HG02623 (cell line): ENCODE measurements around the gene IGF2BP1.
"Not testable (repeated sequence)": the region's sequence is repeated elsewhere in the genome, so short reads cannot be mapped to it uniquely, and the experiment has no call there.

Experiments
- ATAC-seq: cut with Tn5 transposase; IDR thresholded peaks from one replicate; pipeline ENCODE4 v1.9.1; 2021; ENCODE audit warnings: moderate library complexity; ENCODE audit not compliant: unreplicated experiment

The IGF2BP1 gene

DNA sequence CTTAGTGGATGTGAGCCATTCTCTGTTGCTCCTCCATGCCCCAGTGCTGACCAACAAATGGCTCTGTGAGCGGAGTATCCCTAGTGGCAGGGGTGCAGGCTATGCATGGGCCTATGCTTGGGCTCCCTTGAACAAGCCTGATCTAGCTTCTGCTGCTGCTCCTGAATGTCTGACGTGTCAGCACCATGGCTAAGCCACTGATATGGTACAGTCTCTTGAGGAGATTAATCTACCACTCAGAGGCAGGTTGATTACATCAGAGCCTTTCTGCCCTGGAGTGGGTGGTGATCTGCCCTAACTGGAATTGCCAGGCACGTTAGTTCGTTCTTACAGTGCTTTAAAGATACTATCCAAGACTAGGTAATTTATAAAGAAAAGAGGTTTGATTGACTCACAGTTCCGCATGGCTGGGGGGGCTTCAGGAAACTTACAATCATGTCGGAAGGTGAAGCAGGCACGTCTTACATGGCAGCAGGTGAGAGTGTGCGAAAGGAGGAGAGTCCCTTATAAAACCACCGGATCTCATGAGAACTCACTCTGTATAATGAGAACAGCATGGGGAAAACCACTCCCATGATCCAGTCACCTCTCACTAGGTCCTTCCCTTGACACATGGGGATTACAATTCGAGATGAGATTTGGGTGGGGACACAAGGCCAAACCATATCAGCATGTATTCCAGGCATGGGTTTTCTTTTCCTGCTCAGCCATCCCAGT, 93.9 kb downstream of the IGF2BP1 start:
- ATAC-seq, result no peak

DNA sequence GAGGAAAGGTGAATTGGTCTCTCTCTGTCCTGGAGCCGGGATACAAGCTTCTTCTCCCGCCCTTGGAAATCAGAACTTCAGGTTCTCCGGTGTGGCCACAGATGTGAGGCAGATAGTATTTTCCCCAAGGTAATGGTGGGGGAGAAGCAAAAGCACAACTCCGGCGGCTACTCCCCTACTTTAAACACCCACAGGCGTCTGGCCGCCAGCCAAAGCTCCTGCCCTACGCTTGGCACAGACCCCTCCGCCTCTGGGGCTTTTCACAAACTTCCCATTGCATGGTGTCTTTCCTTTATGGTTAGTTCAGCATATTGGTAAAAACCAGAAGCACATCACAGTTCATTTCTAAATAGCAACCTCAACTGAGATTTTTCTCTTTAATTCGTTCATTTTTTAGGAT, 95.9 kb downstream of the IGF2BP1 start:
- ATAC-seq, result no peak

DNA sequence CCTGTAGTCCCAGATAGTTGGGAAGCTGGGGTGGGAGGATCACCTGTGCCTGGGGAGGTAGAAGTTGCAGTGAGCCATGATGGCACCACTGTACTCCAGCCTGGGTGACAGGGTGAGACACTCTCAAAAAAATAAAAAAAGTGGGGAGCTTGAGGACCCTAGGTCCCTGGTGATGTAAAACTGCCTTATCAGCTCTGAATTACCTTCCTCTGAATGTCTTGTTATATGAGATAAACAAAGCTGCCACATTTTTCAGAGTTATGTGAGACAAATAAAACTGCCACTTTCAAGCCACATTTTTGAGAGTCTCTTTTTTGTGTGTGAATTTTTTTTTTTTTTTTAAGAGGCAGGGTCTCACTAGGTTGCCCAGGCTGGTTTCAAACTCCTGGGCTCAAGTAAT, 103.4 kb downstream of the IGF2BP1 start:
- no peak for ATAC-seq

DNA sequence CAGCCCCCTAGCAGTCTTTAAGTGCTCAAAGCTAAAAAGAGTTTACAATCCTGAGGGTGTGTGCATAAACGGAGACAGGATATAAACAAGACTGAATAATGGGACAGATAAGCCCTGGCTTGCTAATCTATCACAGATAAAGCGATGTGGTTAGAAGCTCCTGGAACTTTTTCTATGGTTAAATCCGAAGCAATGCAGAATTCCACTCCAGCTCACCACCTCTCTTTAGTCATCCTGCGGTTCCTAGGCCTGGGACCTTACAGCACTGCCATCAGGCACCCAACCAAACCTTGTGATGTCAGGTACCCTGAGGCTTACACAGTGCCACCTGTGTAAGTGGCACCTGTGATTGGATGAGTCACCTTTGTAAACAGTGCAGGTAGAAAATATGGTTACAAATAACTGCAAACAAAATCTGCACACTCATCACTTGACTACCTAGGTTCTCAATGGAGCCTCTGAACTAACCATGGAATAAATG, 103.9 kb downstream of the IGF2BP1 start:
- no peak for ATAC-seq

DNA sequence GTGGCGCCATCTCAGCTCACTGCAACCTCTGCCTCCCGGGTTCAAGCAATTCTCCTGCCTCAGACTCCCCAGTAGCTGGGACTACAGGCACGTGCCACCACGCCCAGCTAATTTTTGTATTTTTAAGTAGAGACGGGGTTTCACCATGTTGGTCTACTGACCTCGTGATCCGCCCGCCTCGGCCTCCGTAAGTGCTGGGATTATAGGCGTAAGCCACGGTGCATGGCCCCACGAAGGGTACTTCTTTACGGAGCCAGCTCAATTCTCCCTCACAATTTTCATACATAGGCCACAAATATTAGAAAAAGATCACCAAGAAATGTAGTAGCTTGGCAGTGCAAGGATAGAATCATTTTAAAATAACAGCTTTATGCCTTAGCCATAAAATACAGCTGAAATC, 106.2 kb downstream of the IGF2BP1 start:
- ATAC-seq, result not testable (repeated sequence)

DNA sequence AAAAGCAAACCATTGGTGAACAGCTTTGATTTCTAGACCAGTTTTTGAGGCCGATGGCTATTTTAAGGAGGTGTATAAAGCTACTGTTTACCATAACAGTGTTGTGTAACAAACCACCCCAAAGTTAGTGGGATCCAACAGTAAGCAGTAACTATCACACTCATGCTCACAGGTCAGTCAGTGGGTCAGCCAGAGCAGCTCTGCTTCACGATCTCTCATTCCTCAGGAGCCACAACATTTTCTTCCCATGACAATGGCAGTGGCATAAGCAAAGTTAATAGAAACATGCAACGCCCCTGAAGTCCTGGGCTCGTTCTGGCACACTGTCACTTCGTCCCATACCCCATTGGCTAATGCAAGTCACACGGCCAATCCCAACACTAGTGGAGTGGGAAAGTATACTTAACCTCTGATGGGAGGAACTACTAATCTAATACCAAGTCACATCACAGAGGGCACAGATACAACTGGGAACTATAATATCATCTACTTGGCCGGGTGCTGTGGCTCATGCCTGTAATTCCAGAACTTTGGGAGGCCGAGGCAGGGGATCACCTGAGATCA, 107.4 kb downstream of the IGF2BP1 start:
- ATAC-seq, result no peak
